IMR-90 (cell line): ENCODE data around the gene ASPRV1. TPM values are rescaled to one million over a fixed set of nuclear protein-coding genes. Genes with fewer than 3 reads are reported as not detected.
A peak's percentile ranks its signal among the peaks of the same experiment; 100 is the strongest.

Experiments
- ATAC-seq: fragments of 200-7000 bp; cut with Tn5 transposase; 2 replicates; pipeline ENCODE4 v1.9.1; 2020; ENCODE audit warnings: low read depth, mild to moderate bottlenecking, moderate library complexity
- BruUV-seq: library from RNA; stranded (reverse); fragments of 400-500 nt; replicated peaks from 2 replicates; lab custom pipeline; 2021; lab: Mats Ljungman, UMichigan
- CTCF ChIA-PET: fragments of 300-600 bp; formaldehyde crosslinking; extraction: SDS; loops from one replicate; lab custom pipeline; 2021; ENCODE audit warnings: antibody characterized with exemption; lab: Yijun Ruan, JAX
- POLR2A ChIA-PET: fragments of 300-600 bp; sonication (Branson Sonifier 250); formaldehyde crosslinking; loops from one replicate; lab custom pipeline; 2022; ENCODE audit warnings: antibody characterized with exemption; ENCODE audit not compliant: unreplicated experiment; lab: Charles Lee
- DNase-seq: peaks from one replicate; pipeline ENCODE4 v3.0.0; 2013
- H2AFZ ChIP-seq: replicated peaks from 2 replicates; pipeline ENCODE3; 2013; ENCODE audit warnings: low read length, mild to moderate bottlenecking; ENCODE audit not compliant: poor library complexity
- H2AK5ac ChIP-seq: 2 replicates; pipeline ENCODE4 v1.6.1; 2013; ENCODE audit warnings: low read depth, low read length, inconsistent platforms
- H2AK9ac ChIP-seq: replicated peaks from 2 replicates; pipeline ENCODE3; 2013; ENCODE audit warnings: mild to moderate bottlenecking, low read depth, low read length, moderate library complexity; ENCODE audit not compliant: poor library complexity
- H2BK120ac ChIP-seq: 2 replicates; pipeline ENCODE4 v1.6.1; 2013; ENCODE audit warnings: low read depth, low read length, inconsistent platforms
- H2BK15ac ChIP-seq: 3 replicates; pipeline ENCODE4 v1.6.1; 2013; ENCODE audit warnings: low read depth, low read length, inconsistent platforms
- H2BK20ac ChIP-seq: 2 replicates; pipeline ENCODE4 v1.6.1; 2013; ENCODE audit warnings: low read depth, mild to moderate bottlenecking, inconsistent platforms, low read length, moderate library complexity
- H2BK5ac ChIP-seq: 2 replicates; pipeline ENCODE4 v1.6.1; 2013; ENCODE audit warnings: mild to moderate bottlenecking, low read depth, low read length, inconsistent platforms; ENCODE audit not compliant: poor library complexity, severe bottlenecking
- H3K14ac ChIP-seq: replicated peaks from 2 replicates; pipeline ENCODE4 v1.6.1; 2013; ENCODE audit warnings: low read depth, low read length, inconsistent platforms
- H3K18ac ChIP-seq: 2 replicates; pipeline ENCODE4 v1.6.1; 2013; ENCODE audit warnings: low read depth, low read length, control low read depth
- H3K23ac ChIP-seq: 2 replicates; pipeline ENCODE4 v1.6.1; 2013; ENCODE audit warnings: low read depth, low read length, inconsistent platforms
- H3K27ac ChIP-seq: 2 replicates; pipeline ENCODE4 v1.5.1; 2013; ENCODE audit warnings: mild to moderate bottlenecking, control low read depth, low read length; ENCODE audit not compliant: insufficient read depth
- H3K27me3 ChIP-seq: 2 replicates; pipeline ENCODE4 v1.6.1; 2013; ENCODE audit warnings: low read length; ENCODE audit not compliant: control insufficient read depth, insufficient read depth
- H3K36me3 ChIP-seq: 2 replicates; pipeline ENCODE4 v1.6.1; 2013; ENCODE audit warnings: low read length, mixed read lengths; ENCODE audit not compliant: control insufficient read depth, insufficient read depth
- H3K4ac ChIP-seq: 2 replicates; pipeline ENCODE4 v1.6.1; 2013; ENCODE audit warnings: low read depth, low read length, inconsistent platforms
- H3K4me1 ChIP-seq: 2 replicates; pipeline ENCODE4 v1.6.1; 2013; ENCODE audit warnings: low read length, mixed read lengths; ENCODE audit not compliant: control insufficient read depth, insufficient read depth
- H3K4me2 ChIP-seq: 2 replicates; pipeline ENCODE4 v1.6.1; 2013; ENCODE audit warnings: low read depth, mild to moderate bottlenecking, control low read depth, low read length, moderate library complexity
- H3K4me3 ChIP-seq: 2 replicates; pipeline ENCODE4 v1.5.1; 2013; ENCODE audit warnings: low read depth, mild to moderate bottlenecking, control low read depth, low read length, moderate library complexity; ENCODE audit not compliant: insufficient read depth
- H3K56ac ChIP-seq: 2 replicates; pipeline ENCODE4 v1.6.1; 2013; ENCODE audit warnings: low read length, inconsistent platforms; ENCODE audit not compliant: insufficient read depth; ENCODE audit errors: extremely low read depth
- H3K79me1 ChIP-seq, 2 experiments: 2 replicates each; pipeline ENCODE4 v1.6.1; 2013; ENCODE audit warnings: low read length in 2 of 2, inconsistent platforms in 1 of 2, low read depth in 1 of 2
- H3K9ac ChIP-seq: 2 replicates; pipeline ENCODE4 v1.6.1; 2013; ENCODE audit warnings: low read depth, low read length, control low read depth
- H3K9me1 ChIP-seq: 2 replicates; pipeline ENCODE4 v1.6.1; 2013; ENCODE audit warnings: low read length, inconsistent platforms; ENCODE audit not compliant: insufficient read depth
- H3K9me3 ChIP-seq: 2 replicates; pipeline ENCODE4 v1.6.1; 2013; ENCODE audit warnings: low read length; ENCODE audit not compliant: control insufficient read depth, insufficient read depth
- H4K20me1 ChIP-seq: 2 replicates; pipeline ENCODE4 v1.6.1; 2013; ENCODE audit warnings: low read length, inconsistent platforms; ENCODE audit not compliant: insufficient read depth
- H4K5ac ChIP-seq: 2 replicates; pipeline ENCODE4 v1.6.1; 2013; ENCODE audit warnings: mild to moderate bottlenecking, low read depth, low read length, control low read depth
- H4K8ac ChIP-seq, 2 experiments: 2 replicates each; pipeline ENCODE4 v1.6.1; 2013; ENCODE audit warnings: low read depth in 2 of 2, low read length in 2 of 2, control low read depth in 1 of 2, inconsistent platforms in 1 of 2
- H4K91ac ChIP-seq: 2 replicates; pipeline ENCODE4 v1.6.1; 2013; ENCODE audit warnings: low read depth, low read length, inconsistent platforms; ENCODE audit not compliant: insufficient read depth
- BHLHE40 ChIP-seq: fragments of 150-350 bp; IDR thresholded peaks from 2 replicates; pipeline ENCODE4 v1.6.1; 2016; ENCODE audit warnings: mild to moderate bottlenecking, low read depth, low read length
- CEBPB ChIP-seq: IDR thresholded peaks from 2 replicates; pipeline ENCODE4 v1.6.1; 2012; ENCODE audit warnings: low read depth, low read length, improper control_type of control experiment
- CHD1 ChIP-seq: IDR thresholded peaks from 2 replicates; pipeline ENCODE4 v1.6.1; 2012; ENCODE audit warnings: low read depth, low read length, improper control_type of control experiment
- CTCF ChIP-seq: conservative IDR thresholded peaks from 2 replicates; pipeline ENCODE4 v1.5.1; 2012; ENCODE audit warnings: mild to moderate bottlenecking, low read depth, low read length, improper control_type of control experiment
- ELK1 ChIP-seq: fragments of 150-350 bp; IDR thresholded peaks from 2 replicates; pipeline ENCODE4 v1.6.1; 2016; ENCODE audit warnings: low read depth, mild to moderate bottlenecking, low read length, moderate library complexity, borderline replicate concordance
- FOS ChIP-seq: fragments of 150-350 bp; IDR thresholded peaks from 2 replicates; pipeline ENCODE4 v1.6.1; 2016; ENCODE audit warnings: low read depth, low read length
- MAFK ChIP-seq: IDR thresholded peaks from 2 replicates; pipeline ENCODE4 v1.6.1; 2012; ENCODE audit warnings: low read depth, low read length, improper control_type of control experiment
- MAZ ChIP-seq: IDR thresholded peaks from 2 replicates; pipeline ENCODE4 v1.6.1; 2012; ENCODE audit warnings: low read depth, mild to moderate bottlenecking, low read length, improper control_type of control experiment, moderate library complexity, borderline replicate concordance
- MXI1 ChIP-seq: IDR thresholded peaks from 2 replicates; pipeline ENCODE4 v1.6.1; 2012; ENCODE audit warnings: low read depth, mild to moderate bottlenecking, low read length, moderate library complexity, borderline replicate concordance
- NFE2L2 ChIP-seq: fragments of 150-350 bp; IDR thresholded peaks from 2 replicates; pipeline ENCODE4 v1.6.1; 2016; ENCODE audit warnings: low read depth, mild to moderate bottlenecking, low read length
- POLR2A ChIP-seq: IDR thresholded peaks from 2 replicates; pipeline ENCODE4 v1.6.1; 2012; ENCODE audit warnings: mild to moderate bottlenecking, low read depth, low read length
- RAD21 ChIP-seq: IDR thresholded peaks from 2 replicates; pipeline ENCODE4 v1.6.1; 2012; ENCODE audit warnings: low read length, improper control_type of control experiment
- RCOR1 ChIP-seq: IDR thresholded peaks from 2 replicates; pipeline ENCODE4 v1.6.1; 2012; ENCODE audit warnings: mild to moderate bottlenecking, low read length, improper control_type of control experiment; ENCODE audit not compliant: insufficient replicate concordance
- RFX5 ChIP-seq: IDR thresholded peaks from 2 replicates; pipeline ENCODE4 v1.8.0; 2012; ENCODE audit warnings: low read depth, mild to moderate bottlenecking, low read length, moderate library complexity
- SMC3 ChIP-seq: fragments of 150-350 bp; IDR thresholded peaks from 2 replicates; pipeline ENCODE4 v1.6.1; 2016; ENCODE audit warnings: low read depth, mild to moderate bottlenecking, antibody characterized with exemption, low read length, moderate library complexity
- USF2 ChIP-seq: fragments of 150-350 bp; IDR thresholded peaks from 2 replicates; pipeline ENCODE4 v1.6.1; 2017; ENCODE audit warnings: mild to moderate bottlenecking, antibody characterized with exemption, low read length, low read depth
- WGBS, 2 experiments: methylation state at CpG; one replicate each; pipeline versions ENCODE4 v1.1.5 to v1.1.7; 2013; ENCODE audit warnings: missing lambda C conversion rate in 2 of 2; ENCODE audit not compliant: insufficient read length in 1 of 2; ENCODE audit errors: extremely low coverage in 2 of 2; 5-methylcytosine and 5-hydroxymethylcytosine counted together
- dilution Hi-C: fragments of 300-500 bp; cut with HindIII; formaldehyde crosslinking; loops from one replicate; pipeline ENCODE4 v1.14.3; 2018; ENCODE audit warnings: low sequenced_read_pairs; ENCODE audit not compliant: unreplicated experiment
- in situ Hi-C: fragments of 300-500 bp; cut with MboI; formaldehyde crosslinking; loops from 3 replicates; pipeline ENCODE4 v1.14.3; 2019; ENCODE audit warnings: low sequenced_read_pairs, inconsistent platforms, mixed read lengths
- intact Hi-C: fragments of 100-400 bp; cut with micrococcal nuclease; formaldehyde crosslinking; loops from 2 replicates; pipeline ENCODE4 v1.10.0; 2022
- polyA plus RNA-seq, 3 experiments: library from polyadenylated mRNA; depleted of rRNA; stranded (reverse); fragments of >200 nt; gene quantifications; 2 replicates each; pipeline ENCODE4 v1.2.3, GENCODE V29; 2012; ENCODE audit warnings: low replicate concordance in 1 of 3
- total RNA-seq: library from RNA; depleted of rRNA; stranded (reverse); fragments of >200 nt; gene quantifications from 2 replicates; pipeline ENCODE4 v1.2.3, GENCODE V29; 2012

Gene ASPRV1
- total and polyA plus RNA-seq, 2 of the 4 experiments (the other 2 are of a cell fraction), result 0.14 to 0.18 TPM

GRCh38 chr2:69965756-69966445 lies 4.5 kb upstream of the ASPRV1 start:
- H3K9me1 ChIP-seq, result no peaks in the 10 kb centered on the region
- no peak overlapping the region for H4K91ac ChIP-seq
- no peak overlapping the region for H2BK15ac ChIP-seq
- no peak overlapping the region for H3K27ac ChIP-seq
- H4K5ac ChIP-seq, result no peak overlapping the region
- TF ChIP-seq USF2 (no peak), RCOR1 (no peak), RFX5 (no peak), CEBPB (no peak), BHLHE40 (no peak), RAD21 (no peak), CHD1 (no peak), NFE2L2 (no peak), FOS (no peak), MAFK (no peak), MAZ (no peak), MXI1 (no peak), ELK1 (no peak), POLR2A (no peak), SMC3 (no peak), CTCF (no peak)
- no peaks in the 10 kb centered on the region for H3K79me1 ChIP-seq
- H2AFZ ChIP-seq, result no peak overlapping the region
- H3K56ac ChIP-seq, result no peak overlapping the region
- BruUV-seq, result no TSS peak
- H3K23ac ChIP-seq, result no peak overlapping the region
- ATAC-seq (no peak), DNase-seq (no peak)
- no peak overlapping the region for H3K9ac ChIP-seq
- in situ Hi-C loops (no loop called here), intact Hi-C loops (no loop called here), dilution Hi-C loops (no loop called here)
- no peaks in the 10 kb centered on the region for H4K20me1 ChIP-seq
- no peak overlapping the region for H4K8ac ChIP-seq
- no peak overlapping the region for H2BK120ac ChIP-seq
- H2BK20ac ChIP-seq, result no peak overlapping the region
- WGBS, 2 experiments, result 80% methylated on average over 2 of the region's 8 CpGs; no CpG with 5 or more reads in 1 of the 2 experiments
- no peaks in the 10 kb centered on the region for H3K4me1 ChIP-seq
- CTCF ChIA-PET, result no interaction called here
- no peak overlapping the region; the same call in 1 of the 2 replicates for H2AK5ac ChIP-seq
- H3K14ac ChIP-seq, result no peak overlapping the region
- H3K4ac ChIP-seq, result no peak overlapping the region
- H3K9me3 ChIP-seq, result no peaks in the 10 kb centered on the region
- H3K18ac ChIP-seq, result no peak overlapping the region
- H3K4me3 ChIP-seq, result no peak overlapping the region
- POLR2A ChIA-PET, result no interaction called here
- no peak overlapping the region for H2BK5ac ChIP-seq
- peaks cover 8% of the 10 kb centered on the region; the same call in 1 of the 2 replicates for H3K27me3 ChIP-seq
- H3K36me3 ChIP-seq, result no peaks in the 10 kb centered on the region
- H2AK9ac ChIP-seq, result peak overlapping the region; percentile 50
- no peak overlapping the region for H3K4me2 ChIP-seq
